ENCODE results near the gene UGT1A3.

Gene UGT1A3

DNA sequence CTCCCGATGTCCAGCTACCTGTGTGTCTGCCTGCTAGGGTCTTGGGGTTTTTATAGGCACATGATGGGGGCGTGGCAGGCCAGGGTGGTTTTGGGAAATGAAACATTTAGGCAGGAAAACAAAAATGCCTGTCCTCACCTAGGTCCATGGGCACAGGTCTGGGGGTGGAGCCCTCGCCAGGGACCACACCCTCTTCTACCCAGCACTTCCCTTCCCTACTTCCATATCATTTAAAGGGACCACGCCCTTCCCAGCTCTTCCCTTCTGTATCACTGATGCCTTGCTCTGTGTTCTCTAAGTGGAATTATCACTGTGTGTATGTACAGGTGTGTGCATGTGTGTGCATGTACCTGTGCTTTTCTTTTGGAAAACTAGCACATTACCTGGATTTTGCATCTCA lies 37.6 kb downstream of the UGT1A3 start:
- Histone ChIP-seq H4K20me1 (no peaks in the 10 kb centered on the region), H3K4me3 (no peak overlapping the region), H3K36me3 (no peaks in the 10 kb centered on the region), H3K27me3 (no peaks in the 10 kb centered on the region), H3K4me1 (peaks cover 0 to 26% (median 0%) of the 10 kb centered on the region in 10 experiments; a peak in 8 of 20 replicates), H3K4me2 (no peak overlapping the region; a peak in 1 of 22 replicates), H3K27ac (no peak overlapping the region), H3K9me3 (replicated peaks in 1 of 11) (0 out of 22 replicates have a peak, but pooled peaks cover 0 to 4% (median 0%) of the 10 kb centered on the region in 11 experiments), H3K9ac (no peak overlapping the region)
- no peak for TF ChIP-seq Cebpa-rat (IDR thresholded peaks at IDR 0.05)

DNA sequence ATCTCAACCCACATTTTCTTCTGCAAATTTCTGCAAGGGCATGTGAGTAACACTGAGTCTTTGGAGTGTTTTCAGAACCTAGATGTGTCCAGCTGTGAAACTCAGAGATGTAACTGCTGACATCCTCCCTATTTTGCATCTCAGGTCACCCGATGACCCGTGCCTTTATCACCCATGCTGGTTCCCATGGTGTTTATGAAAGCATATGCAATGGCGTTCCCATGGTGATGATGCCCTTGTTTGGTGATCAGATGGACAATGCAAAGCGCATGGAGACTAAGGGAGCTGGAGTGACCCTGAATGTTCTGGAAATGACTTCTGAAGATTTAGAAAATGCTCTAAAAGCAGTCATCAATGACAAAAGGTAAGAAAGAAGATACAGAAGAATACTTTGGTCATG lies 39.2 kb downstream of the UGT1A3 start:
- no peak for TF ChIP-seq Cebpa-rat (IDR thresholded peaks at IDR 0.05)
- Histone ChIP-seq H3K27ac (no peak overlapping the region), H3K4me3 (no peak overlapping the region), H3K9me3 (replicated peaks in 1 of 11) (0 out of 22 replicates have a peak, but pooled peaks cover 0 to 4% (median 0%) of the 10 kb centered on the region in 11 experiments), H3K27me3 (no peaks in the 10 kb centered on the region), H3K36me3 (no peaks in the 10 kb centered on the region), H4K20me1 (no peaks in the 10 kb centered on the region), H3K4me1 (peaks cover 0 to 26% (median 0%) of the 10 kb centered on the region in 10 experiments; a peak in 8 of 20 replicates), H3K9ac (no peak overlapping the region), H3K4me2 (no peak overlapping the region)

DNA sequence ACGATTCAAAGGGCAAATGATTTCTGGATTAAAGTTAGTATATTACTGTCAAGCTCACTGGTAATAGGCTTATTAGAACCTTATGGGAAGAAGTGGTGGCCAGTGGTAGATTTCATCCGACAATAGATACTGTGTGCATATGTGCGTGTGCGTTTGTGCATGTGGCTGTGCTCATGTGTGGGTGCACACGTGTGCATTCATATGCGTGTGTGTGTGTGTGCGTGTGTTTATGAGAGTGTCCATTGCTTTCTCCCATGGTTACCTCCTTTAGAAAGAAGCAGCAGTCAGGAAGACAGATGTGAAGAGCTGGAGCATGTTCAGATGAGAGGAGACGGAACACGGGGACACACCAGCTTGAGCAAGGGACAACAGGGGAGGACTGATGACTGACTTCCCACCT lies 40.4 kb downstream of the UGT1A3 start:
- no peak overlapping the region for H3K4me3 ChIP-seq
- no peak overlapping the region for H3K4me2 ChIP-seq
- no peaks in the 10 kb centered on the region for H3K27me3 ChIP-seq
- TF ChIP-seq Cebpa-rat (IDR thresholded peaks at IDR 0.05), result no peak
- H3K9ac ChIP-seq, result no peak overlapping the region
- peaks cover 0 to 17% (median 0%) of the 10 kb centered on the region in 10 experiments; a peak in 8 of 20 replicates for H3K4me1 ChIP-seq
- H4K20me1 ChIP-seq, result no peaks in the 10 kb centered on the region
- 0 out of 22 replicates have a peak, but pooled peaks cover 0 to 4% (median 0%) of the 10 kb centered on the region in 11 experiments for H3K9me3 ChIP-seq (replicated peaks in 1 of 11)
- H3K27ac ChIP-seq, result no peak overlapping the region
- no peaks in the 10 kb centered on the region for H3K36me3 ChIP-seq

DNA sequence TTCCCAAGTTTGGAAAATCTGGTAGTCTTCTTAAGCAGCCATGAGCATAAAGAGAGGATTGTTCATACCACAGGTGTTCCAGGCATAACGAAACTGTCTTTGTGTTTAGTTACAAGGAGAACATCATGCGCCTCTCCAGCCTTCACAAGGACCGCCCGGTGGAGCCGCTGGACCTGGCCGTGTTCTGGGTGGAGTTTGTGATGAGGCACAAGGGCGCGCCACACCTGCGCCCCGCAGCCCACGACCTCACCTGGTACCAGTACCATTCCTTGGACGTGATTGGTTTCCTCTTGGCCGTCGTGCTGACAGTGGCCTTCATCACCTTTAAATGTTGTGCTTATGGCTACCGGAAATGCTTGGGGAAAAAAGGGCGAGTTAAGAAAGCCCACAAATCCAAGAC lies 43.3 kb downstream of the UGT1A3 start:
- Histone ChIP-seq H3K27me3 (no peaks in the 10 kb centered on the region), H3K4me3 (no peak overlapping the region), H3K9me3 (replicated peaks in 1 of 11) (peaks cover 19 to 25% (median 22%) of the 10 kb centered on the region in 11 experiments), H4K20me1 (no peaks in the 10 kb centered on the region), H3K9ac (no peak overlapping the region), H3K4me1 (no peaks in the 10 kb centered on the region), H3K27ac (no peak overlapping the region), H3K4me2 (no peak overlapping the region), H3K36me3 (no peaks in the 10 kb centered on the region; a peak in 2 of 22 replicates)
- no peak for TF ChIP-seq Cebpa-rat (IDR thresholded peaks at IDR 0.05)

DNA sequence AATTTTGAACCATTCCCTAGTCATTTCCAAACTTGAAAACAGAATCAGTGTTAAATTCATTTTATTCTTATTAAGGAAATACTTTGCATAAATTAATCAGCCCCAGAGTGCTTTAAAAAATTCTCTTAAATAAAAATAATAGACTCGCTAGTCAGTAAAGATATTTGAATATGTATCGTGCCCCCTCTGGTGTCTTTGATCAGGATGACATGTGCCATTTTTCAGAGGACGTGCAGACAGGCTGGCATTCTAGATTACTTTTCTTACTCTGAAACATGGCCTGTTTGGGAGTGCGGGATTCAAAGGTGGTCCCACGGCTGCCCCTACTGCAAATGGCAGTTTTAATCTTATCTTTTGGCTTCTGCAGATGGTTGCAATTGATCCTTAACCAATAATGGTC lies 43.7 kb downstream of the UGT1A3 start:
- peaks cover 20 to 29% (median 25%) of the 10 kb centered on the region in 11 experiments for H3K9me3 ChIP-seq (replicated peaks in 1 of 11)
- no peaks in the 10 kb centered on the region for H4K20me1 ChIP-seq
- no peaks in the 10 kb centered on the region for H3K27me3 ChIP-seq
- no peak for TF ChIP-seq Cebpa-rat (IDR thresholded peaks at IDR 0.05)
- no peak overlapping the region for H3K4me2 ChIP-seq
- no peaks in the 10 kb centered on the region for H3K4me1 ChIP-seq
- no peaks in the 10 kb centered on the region; a peak in 2 of 22 replicates for H3K36me3 ChIP-seq
- no peak overlapping the region for H3K4me3 ChIP-seq
- no peak overlapping the region for H3K27ac ChIP-seq
- H3K9ac ChIP-seq, result no peak overlapping the region

DNA sequence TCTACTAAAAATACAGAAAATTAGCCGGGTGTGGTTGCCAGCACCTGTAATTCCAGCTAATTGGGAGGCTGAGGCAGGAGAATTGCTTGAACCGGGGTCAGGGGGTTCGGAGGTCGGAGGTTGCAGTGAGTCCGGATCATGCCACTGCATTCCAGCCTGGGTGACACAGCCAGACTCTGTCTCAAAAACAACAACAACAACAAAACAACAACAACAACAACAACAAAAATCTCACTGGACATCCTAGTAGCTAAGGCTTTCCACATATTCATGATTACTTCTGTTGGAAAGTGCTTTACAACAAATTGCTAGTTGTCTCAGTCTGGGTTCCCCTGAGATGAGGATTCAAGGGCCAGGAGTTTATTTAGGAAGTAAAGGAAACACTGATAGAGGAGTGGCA lies 45.0 kb downstream of the UGT1A3 start:
- no peak for TF ChIP-seq Cebpa-rat (IDR thresholded peaks at IDR 0.05)
- no peak overlapping the region for H3K27ac ChIP-seq

DNA sequence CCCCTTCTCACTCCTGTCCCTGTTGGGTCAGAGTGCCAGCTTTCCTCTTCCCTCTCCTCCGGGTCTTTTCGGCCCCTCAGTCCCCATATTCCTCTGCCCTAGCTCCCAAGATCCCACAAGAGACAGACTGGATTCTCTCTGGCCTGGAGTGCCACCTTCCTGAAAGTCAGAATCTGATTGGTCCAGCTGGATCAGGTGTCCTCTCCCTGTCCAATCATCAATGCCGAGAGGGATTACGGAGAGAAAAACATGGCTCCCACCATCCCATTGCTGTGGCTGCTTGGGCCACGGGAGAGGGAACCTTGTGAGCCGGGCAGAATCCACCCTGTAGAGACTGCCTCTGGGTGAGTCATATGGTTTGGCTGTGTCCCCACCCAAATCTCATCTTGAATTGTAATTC lies 46.6 kb downstream of the UGT1A3 start:
- Histone ChIP-seq H3K4me2 (no peak overlapping the region), H3K36me3 (no peaks in the 10 kb centered on the region; a peak in 2 of 22 replicates), H3K4me1 (no peaks in the 10 kb centered on the region), H3K9ac (no peak overlapping the region), H3K9me3 (replicated peaks in 1 of 11) (peaks cover 26 to 55% (median 42%) of the 10 kb centered on the region in 11 experiments), H3K4me3 (no peak overlapping the region), H3K27ac (no peak overlapping the region), H3K27me3 (no peaks in the 10 kb centered on the region), H4K20me1 (no peaks in the 10 kb centered on the region)
- TF ChIP-seq Cebpa-rat (IDR thresholded peaks at IDR 0.05), result no peak

More for the DNA sequence above, 45.0 kb downstream of the UGT1A3 start:
- H3K36me3 ChIP-seq, result no peaks in the 10 kb centered on the region; a peak in 2 of 22 replicates
- H3K27me3 ChIP-seq, result no peaks in the 10 kb centered on the region
- no peaks in the 10 kb centered on the region for H4K20me1 ChIP-seq
- no peaks in the 10 kb centered on the region for H3K4me1 ChIP-seq
- H3K4me2 ChIP-seq, result no peak overlapping the region
- no peak overlapping the region for H3K4me3 ChIP-seq
- H3K9ac ChIP-seq, result no peak overlapping the region
- peaks cover 21 to 40% (median 31%) of the 10 kb centered on the region in 11 experiments for H3K9me3 ChIP-seq (replicated peaks in 1 of 11)

DNA sequence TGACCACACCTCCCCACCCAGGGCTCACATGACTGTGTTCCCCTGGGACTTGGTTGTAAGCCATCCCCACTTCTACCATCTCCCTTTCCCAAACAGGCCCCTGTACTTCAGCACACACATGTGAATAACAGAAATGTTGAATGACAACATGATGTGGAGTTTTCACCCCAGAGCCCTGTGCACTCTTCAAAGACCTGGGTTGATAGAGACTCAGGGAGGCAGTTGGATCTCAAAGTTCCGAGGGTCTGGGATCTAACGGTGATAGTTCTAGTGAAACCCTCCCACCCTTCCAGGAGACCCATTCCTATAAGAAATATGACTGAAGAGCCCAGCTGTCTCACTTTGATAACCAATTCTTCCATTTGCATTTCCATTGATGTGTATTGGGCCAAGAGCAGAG lies 49.2 kb downstream of the UGT1A3 start, which contains the start of gene MROH2A:
TSS of gene MROH2A (plus strand) at position 301 of the 400 bp plus-strand sequence. CDS start 1,029 bp downstream, outside the sequence.
- no peak within 1 kb of the TSS for H3K4me3 ChIP-seq
- H4K20me1 ChIP-seq, result no peaks in the 10 kb centered on the region
- H3K27ac ChIP-seq, result no peak within 1 kb of the TSS
- H3K36me3 ChIP-seq, result no peaks in the 10 kb centered on the region; a peak in 2 of 22 replicates
- H3K4me1 ChIP-seq, result no peaks in the 10 kb centered on the region
- no peaks in the 10 kb centered on the region for H3K27me3 ChIP-seq
- no peak within 1 kb of the TSS for H3K4me2 ChIP-seq
- H3K9me3 ChIP-seq (replicated peaks in 1 of 11), result peaks cover 31 to 61% (median 49%) of the 10 kb centered on the region in 11 experiments
- no peak for TF ChIP-seq Cebpa-rat (IDR thresholded peaks at IDR 0.05)
- H3K9ac ChIP-seq, result no peak within 1 kb of the TSS

DNA sequence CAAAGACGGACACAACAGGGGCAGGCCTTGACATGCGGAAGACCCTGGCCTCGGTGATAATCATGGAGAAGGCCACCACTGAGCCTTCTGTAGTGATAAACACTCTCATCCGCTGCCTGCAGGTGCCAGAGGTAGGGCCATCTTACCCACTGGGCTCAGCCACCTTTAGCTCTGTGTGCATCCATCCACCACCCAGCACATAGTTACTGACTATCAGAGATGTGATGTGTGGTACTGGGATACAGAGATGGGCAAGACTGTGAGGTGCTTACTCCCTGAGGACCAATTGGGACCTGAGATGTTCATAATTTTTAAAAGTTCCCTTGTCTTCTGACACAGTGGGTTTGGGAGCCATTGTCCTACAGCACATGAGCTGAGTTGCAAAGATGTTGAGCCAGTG lies 50.9 kb downstream of the UGT1A3 start:
- Histone ChIP-seq H3K4me1 (peaks cover 0 to 3% (median 0%) of the 10 kb centered on the region in 10 experiments; a peak in 7 of 20 replicates), H3K36me3 (no peaks in the 10 kb centered on the region; a peak in 2 of 22 replicates), H3K9me3 (replicated peaks in 1 of 11) (peaks cover 31 to 66% (median 54%) of the 10 kb centered on the region in 11 experiments), H4K20me1 (no peaks in the 10 kb centered on the region), H3K27ac (no peak overlapping the region), H3K4me2 (no peak overlapping the region), H3K27me3 (no peaks in the 10 kb centered on the region), H3K4me3 (no peak overlapping the region), H3K9ac (no peak overlapping the region)
- TF ChIP-seq Cebpa-rat (IDR thresholded peaks at IDR 0.05), result no peak

DNA sequence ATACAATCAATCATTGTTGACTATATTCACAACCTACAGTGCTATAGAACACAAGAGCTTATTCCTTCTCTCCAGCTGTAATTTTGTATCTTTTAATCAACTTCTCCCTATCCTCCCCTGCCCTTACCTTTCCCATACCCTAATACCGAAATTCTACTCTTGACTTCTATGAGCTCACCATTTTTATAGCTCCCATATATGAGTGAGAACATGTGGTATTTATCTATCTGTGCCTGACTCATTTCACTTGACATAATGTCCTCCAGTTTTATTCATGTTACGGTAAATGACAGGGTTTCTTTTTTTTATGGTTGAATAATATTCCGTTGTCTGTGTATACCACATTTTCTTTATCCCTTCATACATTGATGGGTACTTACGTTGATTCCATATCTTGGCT lies 51.9 kb downstream of the UGT1A3 start:
- Histone ChIP-seq H3K27me3 (no peaks in the 10 kb centered on the region), H3K4me1 (peaks cover 0 to 14% (median 4%) of the 10 kb centered on the region in 10 experiments; a peak in 9 of 20 replicates), H3K27ac (no peak overlapping the region), H3K36me3 (no peaks in the 10 kb centered on the region), H3K9ac (no peak overlapping the region), H4K20me1 (no peaks in the 10 kb centered on the region), H3K4me2 (no peak overlapping the region), H3K4me3 (no peak overlapping the region), H3K9me3 (replicated peaks in 1 of 11) (peaks cover 29 to 68% (median 55%) of the 10 kb centered on the region in 11 experiments)
- no peak for TF ChIP-seq Cebpa-rat (IDR thresholded peaks at IDR 0.05)

All from BLaER1 treated with 17β-estradiol and CSF1 and Interleukin-3, amounts not matched to agents 10 nM and 100 nM (cell line).